DOHH2 (cell line): Measurements from ENCODE around the gene SLCO3A1.

ENCODE experiments used
- H3F3A ChIP-seq: fragments of 200-600 bp; sonication (generic), shearing (Covaris generic); 2 replicates; pipeline ENCODE4 v1.6.0; 2016; ENCODE audit warnings: antibody characterized with exemption, mild to moderate bottlenecking; ENCODE audit not compliant: control insufficient read depth, insufficient read depth
- H3K27ac ChIP-seq: fragments of 200-600 bp; sonication (generic); 2 replicates; pipeline ENCODE4 v1.5.1; 2014; ENCODE audit warnings: low read depth, mild to moderate bottlenecking, low read length, moderate library complexity
- H3K27me3 ChIP-seq: fragments of 200-600 bp; sonication (generic); 2 replicates; pipeline ENCODE4 v1.6.1; 2014; ENCODE audit warnings: mild to moderate bottlenecking, low read length, mixed read lengths; ENCODE audit not compliant: control insufficient read depth
- H3K36me3 ChIP-seq: fragments of 200-600 bp; sonication (generic); 2 replicates; pipeline ENCODE4 v1.6.1; 2014; ENCODE audit warnings: mild to moderate bottlenecking, low read length, moderate library complexity, mixed read lengths; ENCODE audit not compliant: control insufficient read depth
- H3K4me1 ChIP-seq: fragments of 200-600 bp; sonication (generic); 2 replicates; pipeline ENCODE4 v1.6.1; 2014; ENCODE audit warnings: mild to moderate bottlenecking, low read length, mixed read lengths; ENCODE audit not compliant: control insufficient read depth
- H3K4me2 ChIP-seq: fragments of 200-600 bp; sonication (generic); 2 replicates; pipeline ENCODE4 v1.6.0; 2014; ENCODE audit warnings: mild to moderate bottlenecking, low read length, moderate library complexity
- H3K4me3 ChIP-seq: fragments of 200-600 bp; sonication (generic); 2 replicates; pipeline ENCODE4 v1.5.1; 2014; ENCODE audit warnings: mild to moderate bottlenecking, low read length, mixed read lengths
- H3K79me2 ChIP-seq: fragments of 200-600 bp; sonication (generic); 2 replicates; pipeline ENCODE4 v1.6.1; 2014; ENCODE audit warnings: mild to moderate bottlenecking, low read length, mixed read lengths; ENCODE audit not compliant: control insufficient read depth
- H3K9me2 ChIP-seq: fragments of 200-600 bp; sonication (generic); replicated peaks from 2 replicates; pipeline ENCODE4 v1.6.1; 2014; ENCODE audit warnings: mild to moderate bottlenecking, low read length, mixed read lengths; ENCODE audit not compliant: control insufficient read depth
- H3K9me3 ChIP-seq: fragments of 200-600 bp; sonication (generic); 2 replicates; pipeline ENCODE4 v1.6.1; 2014; ENCODE audit warnings: antibody characterized with exemption, low read length, mixed read lengths; ENCODE audit not compliant: control insufficient read depth, insufficient read depth
- H4K20me1 ChIP-seq: fragments of 200-600 bp; sonication (generic); 2 replicates; pipeline ENCODE4 v1.6.0; 2014; ENCODE audit warnings: low read depth, mild to moderate bottlenecking, antibody characterized with exemption, low read length, moderate library complexity; ENCODE audit not compliant: control insufficient read depth, insufficient read depth
- CTCF ChIP-seq: fragments of 200-600 bp; sonication (generic); IDR thresholded peaks from one replicate; pipeline ENCODE4 v1.5.1; 2014; ENCODE audit warnings: antibody characterized with exemption, mild to moderate bottlenecking, low read depth, low read length; ENCODE audit not compliant: poor library complexity, severe bottlenecking
- EZH2phosphoT487 ChIP-seq: fragments of 200-600 bp; sonication (generic); IDR thresholded peaks from 2 replicates; pipeline ENCODE4 v1.6.1; 2017; ENCODE audit warnings: borderline replicate concordance, mild to moderate bottlenecking, antibody characterized with exemption, low read length, moderate library complexity, mixed read lengths

The SLCO3A1 gene

GRCh38 chr15:91870876-91871537, 17.5 kb downstream of the SLCO3A1 start:
- H3K79me2 ChIP-seq, result peaks cover 36% of the 10 kb centered on the region
- no peaks in the 10 kb centered on the region for H3K9me3 ChIP-seq
- no peak overlapping the region for H3K4me2 ChIP-seq
- H4K20me1 ChIP-seq, result no peaks in the 10 kb centered on the region
- H3K4me1 ChIP-seq, result peaks cover 8% of the 10 kb centered on the region; the same call in 1 of the 2 replicates
- no peaks in the 10 kb centered on the region for H3F3A ChIP-seq
- no peaks in the 10 kb centered on the region for H3K9me2 ChIP-seq
- TF ChIP-seq EZH2phosphoT487, result no peak
- no peak for TF ChIP-seq CTCF
- no peak overlapping the region for H3K4me3 ChIP-seq
- H3K36me3 ChIP-seq, result no peaks in the 10 kb centered on the region
- no peak overlapping the region for H3K27ac ChIP-seq
- no peaks in the 10 kb centered on the region for H3K27me3 ChIP-seq

GRCh38 chr15:91871837-91872236, 18.3 kb downstream of the SLCO3A1 start:
- Histone ChIP-seq H3K36me3 (no peaks in the 10 kb centered on the region), H3K4me1 (peaks cover 4% of the 10 kb centered on the region; the same call in 1 of the 2 replicates), H3K4me2 (no peak overlapping the region), H3K4me3 (no peak overlapping the region), H3K27ac (no peak overlapping the region), H3K9me2 (no peaks in the 10 kb centered on the region), H3K79me2 (peaks cover 32% of the 10 kb centered on the region), H3K9me3 (no peaks in the 10 kb centered on the region), H3F3A (no peaks in the 10 kb centered on the region), H4K20me1 (no peaks in the 10 kb centered on the region), H3K27me3 (no peaks in the 10 kb centered on the region)
- TF ChIP-seq CTCF, result no peak
- TF ChIP-seq EZH2phosphoT487, result no peak

GRCh38 chr15:91872356-91873137, 19.0 kb downstream of the SLCO3A1 start:
- TF ChIP-seq EZH2phosphoT487 (no peak), CTCF (no peak)
- Histone ChIP-seq H3K79me2 (peaks cover 28% of the 10 kb centered on the region), H4K20me1 (no peaks in the 10 kb centered on the region), H3K4me1 (no peaks in the 10 kb centered on the region), H3K9me3 (no peaks in the 10 kb centered on the region), H3K36me3 (no peaks in the 10 kb centered on the region), H3K27me3 (no peaks in the 10 kb centered on the region), H3K27ac (no peak overlapping the region), H3K4me3 (no peak overlapping the region), H3K4me2 (no peak overlapping the region), H3F3A (no peaks in the 10 kb centered on the region), H3K9me2 (no peaks in the 10 kb centered on the region)
